SKM-1 treated with dmso at 0.1 percent for 144 hours (cell line): ENCODE data around the gene MOXD1.

Source experiments
- DNase-seq: peaks from one replicate; lab custom pipeline; 2025; ENCODE audit not compliant: unreplicated experiment; lab: John Stamatoyannopoulos, UW

MOXD1 gene

DNA sequence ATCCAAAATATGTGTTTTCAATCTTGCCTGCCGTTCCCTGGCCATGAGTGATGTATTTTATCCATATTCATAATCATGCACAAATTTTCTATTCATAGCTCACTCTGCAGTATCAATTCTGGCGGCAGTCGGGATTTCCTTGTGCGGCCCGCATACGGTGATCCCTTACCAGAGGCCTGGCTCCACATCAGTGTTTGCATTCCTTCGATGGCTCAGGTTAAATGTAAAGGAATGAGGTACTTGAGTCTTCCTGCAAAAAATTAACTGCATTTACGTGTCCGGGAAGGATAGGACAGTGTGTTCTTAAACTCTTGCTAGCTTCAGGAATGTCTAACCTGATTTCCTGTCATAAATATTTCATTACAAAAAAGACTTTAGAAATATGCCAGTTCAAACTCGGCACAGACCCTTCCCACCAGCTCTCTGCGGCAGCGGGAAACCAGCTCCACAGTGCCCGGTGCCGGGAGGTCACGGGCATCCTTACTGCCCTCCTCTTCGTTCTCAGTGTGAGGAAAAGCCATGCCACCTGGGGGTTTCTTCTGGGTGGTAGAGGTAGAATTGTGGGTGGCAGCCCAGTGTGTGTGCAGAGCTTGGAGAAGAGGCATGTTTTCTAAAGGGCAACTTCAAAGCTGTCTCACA lies 154.5 kb downstream of the MOXD1 start:
- DNase-seq, result no peak

DNA sequence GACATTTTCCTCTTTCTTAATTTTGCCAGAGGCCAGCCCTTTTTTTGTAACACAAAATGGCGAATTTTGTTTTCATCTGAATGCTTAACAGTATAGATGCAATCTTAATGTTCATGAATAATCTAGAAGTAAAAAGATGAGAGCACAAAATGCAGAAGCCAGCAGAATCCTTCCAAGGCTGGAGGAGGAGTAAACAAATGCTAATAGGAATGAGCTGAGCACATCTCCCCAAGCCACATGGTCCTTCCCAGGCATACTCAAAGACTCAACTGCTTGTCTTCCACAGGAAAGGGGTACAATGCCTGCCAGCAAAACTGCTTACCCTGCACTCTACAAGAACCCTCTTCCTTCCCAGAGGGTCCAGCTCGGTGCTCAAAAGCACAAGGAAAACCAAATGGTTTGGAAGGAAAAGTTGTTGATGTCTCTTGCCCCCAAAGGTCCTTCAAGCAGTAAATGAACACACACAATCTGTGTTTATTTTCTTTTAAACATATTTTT lies 155.1 kb downstream of the MOXD1 start:
- no peak for DNase-seq
